NT2/D1 (cell line): Measurements from ENCODE around the gene ABCC6.
"Not testable (repeated sequence)": the region's sequence is repeated elsewhere in the genome, so short reads cannot be mapped to it uniquely, and the experiment has no call there.

ENCODE experiments used
- DNase-seq: peaks from one replicate; pipeline ENCODE4 v3.0.0-alpha.2; 2011; ENCODE audit warnings: low read depth, low spot score
- H3K27me3 ChIP-seq: 2 replicates; pipeline ENCODE4 v1.6.0; 2011; ENCODE audit warnings: mild to moderate bottlenecking; ENCODE audit not compliant: insufficient read length, insufficient read depth
- H3K36me3 ChIP-seq: 2 replicates; pipeline ENCODE4 v1.6.1; 2011; ENCODE audit warnings: mild to moderate bottlenecking, low read length, mixed read lengths; ENCODE audit not compliant: insufficient read depth, insufficient read length
- H3K4me1 ChIP-seq: 2 replicates; pipeline ENCODE4 v1.5.1; 2011; ENCODE audit not compliant: insufficient read depth, insufficient read length
- H3K4me3 ChIP-seq: 2 replicates; pipeline ENCODE4 v1.5.1; 2011; ENCODE audit warnings: low read depth; ENCODE audit not compliant: insufficient read length
- H3K9ac ChIP-seq: 2 replicates; pipeline ENCODE4 v1.6.0; 2011; ENCODE audit warnings: low read depth; ENCODE audit not compliant: insufficient read length
- H3K9me3 ChIP-seq: 2 replicates; pipeline ENCODE4 v1.5.1; 2011; ENCODE audit warnings: mild to moderate bottlenecking, low read length; ENCODE audit not compliant: insufficient read depth
- SUZ12 ChIP-seq: IDR thresholded peaks from 2 replicates; pipeline ENCODE4 v1.6.1; 2011; ENCODE audit not compliant: insufficient read length, insufficient read depth; ENCODE audit errors: extremely low read depth
- YY1 ChIP-seq: IDR thresholded peaks from 2 replicates; pipeline ENCODE4 v1.6.1; 2011; ENCODE audit not compliant: insufficient read length, insufficient read depth
- ZNF274 ChIP-seq: IDR thresholded peaks from 2 replicates; pipeline ENCODE4 v1.6.1; 2011; ENCODE audit warnings: mild to moderate bottlenecking, low read depth, low read length

ABCC6 gene

DNA sequence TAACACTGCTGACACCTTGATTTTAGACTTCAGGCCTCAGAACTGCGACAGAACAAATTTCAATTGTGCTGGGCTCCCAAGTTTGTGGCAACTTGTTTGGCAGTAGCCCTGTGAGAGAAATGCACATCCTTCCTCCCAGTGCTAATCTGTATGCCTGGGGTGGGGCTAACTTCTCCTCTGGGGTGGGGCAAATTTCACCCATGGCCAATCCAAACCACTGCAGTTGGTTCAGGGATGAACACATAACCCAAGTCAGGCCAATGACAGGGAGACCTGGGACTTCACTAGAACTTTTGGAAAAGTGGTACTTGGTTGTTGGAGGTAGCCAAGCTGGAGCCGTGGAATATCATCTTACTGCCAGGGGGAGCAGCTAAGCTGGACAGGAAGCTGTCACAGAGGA, 56.3 kb downstream of the ABCC6 start:
- Histone ChIP-seq H3K9ac (no peak overlapping the region), H3K27me3 (no peaks in the 10 kb centered on the region), H3K9me3 (no peaks in the 10 kb centered on the region), H3K4me1 (no peaks in the 10 kb centered on the region), H3K4me3 (no peak overlapping the region), H3K36me3 (no peaks in the 10 kb centered on the region)
- no peak for DNase-seq
- TF ChIP-seq ZNF274: no peak
- no peak for TF ChIP-seq YY1
- TF ChIP-seq SUZ12: no peak

DNA sequence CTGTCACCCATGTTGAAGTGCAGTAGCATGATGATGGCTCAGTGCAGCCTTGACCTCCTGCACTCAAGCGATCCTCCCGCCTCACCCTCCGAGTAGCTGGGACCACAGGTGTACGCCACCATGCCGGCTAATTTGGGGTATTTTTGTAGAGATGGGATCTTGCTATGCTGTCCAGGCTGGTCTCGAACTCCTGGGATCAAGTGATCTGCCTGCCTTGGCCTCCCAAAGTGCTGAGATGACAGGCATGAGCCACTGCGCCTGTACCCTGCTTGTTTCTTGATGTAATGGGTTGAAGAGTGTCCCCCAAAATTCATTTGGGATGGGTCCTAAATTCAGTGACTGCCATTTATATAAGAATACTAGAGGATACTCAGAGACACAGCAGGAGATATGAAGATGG, 57.2 kb downstream of the ABCC6 start:
- Histone ChIP-seq H3K4me1 (no peaks in the 10 kb centered on the region), H3K36me3 (no peaks in the 10 kb centered on the region), H3K4me3 (no peak overlapping the region), H3K9me3 (no peaks in the 10 kb centered on the region; the same call in 1 of the 2 replicates), H3K27me3 (no peaks in the 10 kb centered on the region), H3K9ac (no peak overlapping the region)
- TF ChIP-seq SUZ12 (no peak), YY1 (no peak), ZNF274 (no peak)
- no peak for DNase-seq

- no peak overlapping the region for H3K4me3 ChIP-seq
Measured at GRCh38 chr16:16164243-16164642, 59.1 kb downstream of the ABCC6 start.

DNA sequence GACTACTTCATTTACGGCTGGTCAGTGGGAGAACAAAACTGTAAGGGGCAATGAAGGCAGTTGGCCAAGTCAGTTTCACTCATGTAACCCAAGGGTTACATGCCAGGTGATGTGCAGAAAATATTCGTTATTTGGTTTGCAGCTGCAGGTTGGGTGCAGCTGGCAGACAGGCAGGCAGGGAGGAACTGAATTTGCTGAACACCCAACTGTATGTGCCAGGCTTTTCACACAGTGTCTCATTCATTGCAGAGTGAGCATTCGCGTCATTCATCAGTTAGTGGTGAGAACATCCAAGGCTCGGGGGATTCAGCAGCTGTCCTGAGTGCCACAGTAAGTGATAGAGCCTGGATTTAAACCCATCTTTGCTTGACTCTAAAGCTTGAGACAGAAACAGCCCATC, 59.7 kb downstream of the ABCC6 start:
- H3K4me3 ChIP-seq: no peak overlapping the region
- H3K27me3 ChIP-seq: no peaks in the 10 kb centered on the region
- DNase-seq: no peak
- TF ChIP-seq YY1: no peak
- no peak for TF ChIP-seq SUZ12
- TF ChIP-seq ZNF274: no peak
- peaks cover 17% of the 10 kb centered on the region for H3K9me3 ChIP-seq
- H3K36me3 ChIP-seq: no peaks in the 10 kb centered on the region
- no peak overlapping the region for H3K9ac ChIP-seq
- no peaks in the 10 kb centered on the region for H3K4me1 ChIP-seq

More at GRCh38 chr16:16164243-16164642, 59.1 kb downstream of the ABCC6 start:
- Histone ChIP-seq H3K9me3 (peaks cover 10% of the 10 kb centered on the region), H3K4me1 (no peaks in the 10 kb centered on the region), H3K27me3 (no peaks in the 10 kb centered on the region), H3K9ac (no peak overlapping the region), H3K36me3 (no peaks in the 10 kb centered on the region)
- TF ChIP-seq ZNF274 (no peak), SUZ12 (no peak), YY1 (no peak)
- DNase-seq: no peak

DNA sequence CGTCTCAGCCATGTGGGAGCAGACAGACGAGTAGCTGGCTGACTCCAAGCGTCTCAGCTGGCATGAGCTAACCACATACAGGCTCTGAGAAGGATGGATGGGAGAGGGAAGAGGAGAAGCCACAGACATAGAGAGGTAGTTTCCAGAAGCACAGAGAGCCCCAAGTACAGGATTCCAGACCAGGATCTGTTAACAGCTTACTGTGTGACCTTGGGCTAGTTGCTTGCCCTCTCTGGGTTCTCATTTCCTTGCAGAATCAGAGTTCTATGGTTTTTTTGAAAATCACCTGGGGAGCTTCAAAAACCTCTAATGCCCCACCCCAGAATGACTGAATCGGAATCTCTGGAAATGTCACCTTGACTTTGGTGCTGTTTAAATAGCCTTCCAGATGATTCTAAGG, 60.2 kb downstream of the ABCC6 start:
- no peak overlapping the region for H3K9ac ChIP-seq
- no peak overlapping the region for H3K4me3 ChIP-seq
- no peaks in the 10 kb centered on the region for H3K4me1 ChIP-seq
- H3K27me3 ChIP-seq: no peaks in the 10 kb centered on the region
- TF ChIP-seq ZNF274: no peak
- no peak for TF ChIP-seq YY1
- TF ChIP-seq SUZ12: no peak
- peaks cover 21% of the 10 kb centered on the region for H3K9me3 ChIP-seq
- no peaks in the 10 kb centered on the region for H3K36me3 ChIP-seq
- no peak for DNase-seq

- Histone ChIP-seq H3K36me3 (no peaks in the 10 kb centered on the region), H3K9ac (no peak overlapping the region), H3K9me3 (peaks cover 26% of the 10 kb centered on the region), H3K4me3 (no peak overlapping the region), H3K4me1 (no peaks in the 10 kb centered on the region), H3K27me3 (no peaks in the 10 kb centered on the region)
- TF ChIP-seq SUZ12 (no peak), YY1 (no peak), ZNF274 (no peak)
- DNase-seq: no peak
Measured at GRCh38 chr16:16162591-16162990, 60.7 kb downstream of the ABCC6 start.

DNA sequence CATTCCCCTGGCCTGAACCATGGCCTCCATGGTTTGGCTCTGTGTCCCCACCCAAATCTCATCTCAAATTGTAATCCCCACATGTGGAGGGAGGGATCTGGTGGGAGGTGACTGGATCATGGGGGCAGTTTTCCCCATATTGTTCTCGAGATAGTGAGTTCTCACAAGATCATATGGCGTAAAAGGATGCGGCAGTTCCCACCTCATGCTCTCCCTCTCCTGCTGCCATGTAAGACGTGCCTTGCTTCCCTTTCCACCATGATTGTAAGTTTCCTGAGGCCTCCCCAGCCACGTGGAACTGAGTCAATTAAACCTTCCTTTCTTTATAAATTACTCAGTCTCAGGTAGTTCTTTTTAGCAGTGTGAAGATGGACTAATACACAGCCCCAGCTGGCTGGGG, 61.5 kb downstream of the ABCC6 start:
- DNase-seq, H3K9ac ChIP-seq, H3K4me1 ChIP-seq, H3K4me3 ChIP-seq, H3K36me3 ChIP-seq, H3K27me3 ChIP-seq: not testable (repeated sequence)
- H3K9me3 ChIP-seq: peaks cover 32% of the 10 kb centered on the region

GRCh38 chr16:16161319-16161718, 62.0 kb downstream of the ABCC6 start:
- no peak overlapping the region for H3K9ac ChIP-seq
- H3K36me3 ChIP-seq: no peaks in the 10 kb centered on the region
- H3K4me3 ChIP-seq: no peak overlapping the region
- H3K9me3 ChIP-seq: peaks cover 32% of the 10 kb centered on the region
- no peaks in the 10 kb centered on the region for H3K27me3 ChIP-seq
- TF ChIP-seq YY1: no peak
- TF ChIP-seq SUZ12: no peak
- TF ChIP-seq ZNF274: no peak
- H3K4me1 ChIP-seq: no peaks in the 10 kb centered on the region
- DNase-seq: no peak
